Measurements from ENCODE around the gene TENT5A.
A peak's percentile ranks its signal among the peaks of the same experiment; 100 is the strongest.

Gene TENT5A

DNA sequence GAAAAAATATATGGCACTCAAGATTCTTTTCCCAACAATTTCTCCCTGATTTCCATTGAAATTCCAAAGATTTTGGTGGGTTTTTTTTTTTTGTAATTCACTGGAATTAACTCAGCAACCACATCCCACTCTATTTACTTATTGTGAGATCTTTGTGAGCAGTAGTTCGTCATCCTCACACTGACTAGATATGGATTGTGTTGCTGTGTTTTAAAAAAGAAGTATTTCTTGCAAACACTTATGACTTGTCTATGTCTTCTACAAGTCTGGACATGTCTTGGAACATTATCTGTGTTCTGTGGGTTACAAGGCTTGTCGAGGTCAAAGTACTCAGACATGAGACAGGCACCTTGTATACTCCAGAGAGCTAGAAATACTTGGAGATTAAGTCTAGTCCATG lies 7.3 kb upstream of the TENT5A start:
- no peak overlapping the region for H3K4me3 ChIP-seq (ENCODE audit: low read depth, low read length)
- TF ChIP-seq, protein P1, sequence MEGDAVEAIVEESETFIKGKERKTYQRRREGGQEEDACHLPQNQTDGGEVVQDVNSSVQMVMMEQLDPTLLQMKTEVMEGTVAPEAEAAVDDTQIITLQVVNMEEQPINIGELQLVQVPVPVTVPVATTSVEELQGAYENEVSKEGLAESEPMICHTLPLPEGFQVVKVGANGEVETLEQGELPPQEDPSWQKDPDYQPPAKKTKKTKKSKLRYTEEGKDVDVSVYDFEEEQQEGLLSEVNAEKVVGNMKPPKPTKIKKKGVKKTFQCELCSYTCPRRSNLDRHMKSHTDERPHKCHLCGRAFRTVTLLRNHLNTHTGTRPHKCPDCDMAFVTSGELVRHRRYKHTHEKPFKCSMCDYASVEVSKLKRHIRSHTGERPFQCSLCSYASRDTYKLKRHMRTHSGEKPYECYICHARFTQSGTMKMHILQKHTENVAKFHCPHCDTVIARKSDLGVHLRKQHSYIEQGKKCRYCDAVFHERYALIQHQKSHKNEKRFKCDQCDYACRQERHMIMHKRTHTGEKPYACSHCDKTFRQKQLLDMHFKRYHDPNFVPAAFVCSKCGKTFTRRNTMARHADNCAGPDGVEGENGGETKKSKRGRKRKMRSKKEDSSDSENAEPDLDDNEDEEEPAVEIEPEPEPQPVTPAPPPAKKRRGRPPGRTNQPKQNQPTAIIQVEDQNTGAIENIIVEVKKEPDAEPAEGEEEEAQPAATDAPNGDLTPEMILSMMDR (IDR thresholded peaks at IDR 0.05; ENCODE audit: borderline replicate concordance, insufficient read depth, low read depth, low read length): no peak

DNA sequence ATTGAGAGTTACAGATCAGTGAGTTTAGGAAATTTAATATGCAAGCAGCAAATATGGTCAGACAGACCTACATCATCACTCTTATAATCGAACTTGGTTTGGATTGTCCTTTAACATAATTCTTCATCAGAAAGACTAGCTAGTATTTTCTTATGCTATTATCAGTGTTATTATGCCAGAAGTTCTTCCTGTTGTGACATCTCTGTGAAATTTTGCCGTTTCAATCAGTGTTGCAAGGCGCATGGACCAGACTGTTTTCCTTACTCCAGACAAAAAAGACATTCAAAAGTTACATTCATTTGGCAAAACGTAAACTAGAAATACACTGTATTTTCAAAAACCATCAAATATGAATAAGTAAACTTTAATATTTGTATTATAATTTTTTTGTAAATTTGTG lies 5.7 kb upstream of the TENT5A start:
- TF ChIP-seq, protein P1 (IDR thresholded peaks at IDR 0.05; ENCODE audit: borderline replicate concordance, insufficient read depth, low read depth, low read length): no peak
- no peak overlapping the region for H3K4me3 ChIP-seq (ENCODE audit: low read depth, low read length)

DNA sequence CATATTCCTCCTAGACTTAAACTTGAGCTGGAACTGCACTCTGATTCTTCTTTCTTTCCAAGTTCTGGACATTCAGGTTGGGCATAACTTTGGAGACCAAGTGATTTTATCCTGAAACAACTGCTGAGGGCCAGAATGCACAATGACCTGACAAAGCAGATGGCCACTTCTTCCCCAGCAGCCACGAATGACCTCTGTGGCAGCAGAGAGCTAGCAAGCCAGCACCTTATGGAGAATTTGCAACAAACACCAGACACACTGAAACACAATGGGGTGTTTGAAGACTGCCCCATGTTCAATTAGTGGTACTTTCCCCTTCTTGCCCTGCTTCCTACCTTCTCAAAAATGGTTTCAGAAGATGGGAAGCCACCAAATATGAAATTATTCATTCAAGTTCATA lies 4.2 kb upstream of the TENT5A start:
- H3K4me3 ChIP-seq (ENCODE audit: low read depth, low read length): no peak overlapping the region
- TF ChIP-seq, protein P1 (IDR thresholded peaks at IDR 0.05; ENCODE audit: borderline replicate concordance, insufficient read depth, low read depth, low read length): no peak

DNA sequence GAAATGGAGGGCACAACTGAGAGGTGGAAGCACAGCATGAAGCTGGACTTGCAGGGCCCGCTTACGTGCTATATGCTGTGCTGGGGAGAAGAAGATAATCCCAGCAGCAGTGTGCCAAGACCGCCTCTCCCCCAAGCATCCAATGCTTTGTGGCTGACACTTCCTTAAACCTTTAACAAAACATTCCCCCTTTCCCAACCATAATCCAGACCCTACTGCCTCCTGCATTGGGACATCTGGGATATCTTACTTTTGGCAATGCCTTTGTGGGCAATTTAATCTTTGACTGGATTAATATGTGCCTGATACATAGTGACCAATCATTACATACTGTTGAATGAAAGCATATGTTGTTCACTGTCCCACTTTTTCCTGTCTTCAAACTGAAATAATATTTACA lies 3.1 kb upstream of the TENT5A start:
- TF ChIP-seq, protein P1 (IDR thresholded peaks at IDR 0.05; ENCODE audit: borderline replicate concordance, insufficient read depth, low read depth, low read length): no peak
- H3K4me3 ChIP-seq (ENCODE audit: low read depth, low read length): no peak overlapping the region

DNA sequence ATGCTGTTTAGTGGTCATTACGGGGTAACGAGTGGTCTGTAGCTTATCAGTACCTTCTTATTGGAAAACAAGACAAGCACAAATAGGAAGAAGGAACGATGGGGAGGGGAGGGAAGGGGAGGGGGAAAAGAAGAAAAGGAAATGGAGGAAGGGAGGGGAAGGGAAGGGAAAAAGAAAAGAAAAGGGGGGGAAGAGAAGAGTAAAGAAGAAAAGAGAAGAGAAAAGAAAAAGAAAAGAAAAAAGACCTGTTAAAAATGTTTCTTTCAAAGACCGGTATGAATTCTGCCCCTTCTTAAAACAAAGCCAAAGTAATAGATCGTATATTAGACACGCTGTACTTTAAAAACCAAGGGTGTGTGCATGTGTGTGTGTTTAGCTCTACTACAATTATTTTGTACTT lies 2.4 kb upstream of the TENT5A start:
- no peak overlapping the region for H3K4me3 ChIP-seq (ENCODE audit: low read depth, low read length)
- TF ChIP-seq, protein P1 (IDR thresholded peaks at IDR 0.05; ENCODE audit: borderline replicate concordance, insufficient read depth, low read depth, low read length): no peak

DNA sequence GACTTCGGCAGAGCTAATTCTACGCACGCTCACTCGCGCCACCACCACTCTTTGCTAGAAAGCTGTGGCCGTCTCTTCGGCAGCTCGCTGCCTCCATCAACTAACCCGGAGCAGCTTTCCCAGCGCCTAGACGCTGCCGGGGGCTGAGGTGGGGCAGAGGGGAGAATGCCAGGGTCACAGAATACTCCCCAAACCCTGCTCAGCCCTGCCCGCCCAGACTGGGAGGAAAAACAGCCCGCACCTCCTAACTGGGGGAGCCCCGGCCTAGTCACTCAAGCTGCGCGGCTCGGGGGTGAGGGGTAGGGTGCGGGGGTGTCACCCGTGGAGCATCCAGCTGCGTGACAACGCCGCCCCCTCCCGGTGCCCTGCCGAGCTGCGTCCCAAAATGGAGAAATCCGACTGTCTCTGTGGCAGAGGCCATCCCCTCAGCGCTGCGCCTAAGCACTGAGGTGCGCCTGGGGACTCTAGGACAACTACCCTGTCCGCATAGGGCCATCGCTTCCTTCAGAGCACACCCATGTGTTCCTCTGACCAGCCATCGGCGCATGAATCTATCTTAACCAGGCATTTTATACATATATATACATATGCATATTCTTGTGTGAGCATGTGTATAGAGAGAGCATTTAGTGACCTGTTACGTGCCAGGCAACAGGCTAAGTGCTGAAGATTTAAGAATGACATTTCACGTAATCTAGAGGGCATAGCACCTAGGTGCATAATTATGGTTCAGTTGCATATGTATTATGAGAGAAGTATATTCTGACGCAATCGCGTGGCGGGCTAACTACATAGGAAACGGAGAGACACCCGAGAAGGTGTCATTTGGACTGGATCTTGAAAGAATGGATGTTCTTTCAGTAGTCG lies 1.5 kb upstream of the TENT5A start:
- TF ChIP-seq, protein P1 (IDR thresholded peaks at IDR 0.05; ENCODE audit: borderline replicate concordance, insufficient read depth, low read depth, low read length): peak; percentile 73
- no peak overlapping the region for H3K4me3 ChIP-seq (ENCODE audit: low read depth, low read length)

Data from GM12875 (cell line).